ENCODE results near the gene SMPD4. TPM values are rescaled to one million over a fixed set of nuclear protein-coding genes. Genes with fewer than 3 reads are reported as not detected.
A peak's percentile ranks its signal among the peaks of the same experiment; 100 is the strongest.
"Not testable (repeated sequence)": the region's sequence is repeated elsewhere in the genome, so short reads cannot be mapped to it uniquely, and the experiment has no call there.

SMPD4 gene
- polyA plus RNA-seq, 3 donors from 2014 or later, result 15.6 to 39.6 (median 21.2) TPM

- Mint-ChIP-seq H3K4me3 (peak within 1 kb of the TSS; percentile 85 to 92 (median 89)), H3K4me1 (peaks cover 25 to 33% of the 10 kb centered on the region in 2 donors), H3K27ac (peak within 1 kb of the TSS; percentile 85 to 97 (median 92)), H3K27me3 (ENCODE audit: low read depth in 3 of 3) (peaks cover 4 to 10% (median 5%) of the 10 kb centered on the region in 3 donors)
- not testable (repeated sequence) for H3K36me3 Mint-ChIP-seq, H3K9me3 Mint-ChIP-seq
- peak; percentile 91 to 93 (median 92) for DNase-seq
Observed at GRCh38 chr2:130181880-130182682, 679 bp upstream of the SMPD4 start, which contains the start of gene MZT2B. Gene MZT2B, plus strand, starts transcription at chr2:130182262. Its CDS starts 21 bp downstream, at chr2:130182283.

GRCh38 chr2:130180404-130181324, 738 bp downstream of the SMPD4 start:
- H3K27ac Mint-ChIP-seq, result peak overlapping the region; percentile 85 to 97 (median 90)
- H3K36me3 Mint-ChIP-seq, H3K9me3 Mint-ChIP-seq, DNase-seq: not testable (repeated sequence)
- H3K27me3 Mint-ChIP-seq (ENCODE audit: low read depth in 3 of 3), result peaks cover 4 to 10% (median 5%) of the 10 kb centered on the region in 3 donors
- H3K4me1 Mint-ChIP-seq, result peaks cover 25 to 30% of the 10 kb centered on the region in 2 donors
- peak overlapping the region; percentile 85 to 92 (median 89) for H3K4me3 Mint-ChIP-seq

GRCh38 chr2:130174866-130175265, 6.5 kb downstream of the SMPD4 start:
- peaks cover 0 to 12% (median 8%) of the 10 kb centered on the region in 3 donors for H3K36me3 Mint-ChIP-seq
- H3K4me3 Mint-ChIP-seq; H3K9me3 Mint-ChIP-seq; H3K4me1 Mint-ChIP-seq; H3K27ac Mint-ChIP-seq; DNase-seq; H3K27me3 Mint-ChIP-seq (ENCODE audit: low read depth in 3 of 3): not testable (repeated sequence)

GRCh38 chr2:130169896-130170295, 11.5 kb downstream of the SMPD4 start:
- H3K4me1 Mint-ChIP-seq, result peaks cover 0 to 7% of the 10 kb centered on the region in 2 donors
- H3K27ac Mint-ChIP-seq, result no peak overlapping the region
- peaks cover 4 to 19% (median 11%) of the 10 kb centered on the region in 3 donors for H3K36me3 Mint-ChIP-seq
- no peak overlapping the region for H3K4me3 Mint-ChIP-seq
- peaks cover 0 to 3% (median 2%) of the 10 kb centered on the region in 3 donors for H3K27me3 Mint-ChIP-seq (ENCODE audit: low read depth in 3 of 3)
- H3K9me3 Mint-ChIP-seq, result no peaks in the 10 kb centered on the region
- no peak for DNase-seq

GRCh38 chr2:130169163-130169562, 12.2 kb downstream of the SMPD4 start:
- not testable (repeated sequence) for DNase-seq; H3K9me3 Mint-ChIP-seq; H3K4me1 Mint-ChIP-seq; H3K27me3 Mint-ChIP-seq (ENCODE audit: low read depth in 3 of 3)
- peaks cover 4 to 25% (median 11%) of the 10 kb centered on the region in 3 donors for H3K36me3 Mint-ChIP-seq
- peak overlapping the region in 1 of 5 donors; percentile 51 for H3K4me3 Mint-ChIP-seq
- peak overlapping the region in 2 of 6 donors; percentile 48 to 49 for H3K27ac Mint-ChIP-seq

- H3K4me1 Mint-ChIP-seq; H3K4me3 Mint-ChIP-seq; H3K27ac Mint-ChIP-seq; DNase-seq; H3K27me3 Mint-ChIP-seq (ENCODE audit: low read depth in 3 of 3); H3K9me3 Mint-ChIP-seq: not testable (repeated sequence)
- peaks cover 4 to 27% (median 11%) of the 10 kb centered on the region in 3 donors for H3K36me3 Mint-ChIP-seq
Observed at GRCh38 chr2:130166611-130167010, 14.8 kb downstream of the SMPD4 start.

- peaks cover 4 to 24% (median 11%) of the 10 kb centered on the region in 3 donors for H3K36me3 Mint-ChIP-seq
- peaks cover 0 to 3% (median 0%) of the 10 kb centered on the region in 3 donors for H3K27me3 Mint-ChIP-seq (ENCODE audit: low read depth in 3 of 3)
- H3K4me3 Mint-ChIP-seq, result no peak overlapping the region
- DNase-seq, result no peak
- H3K27ac Mint-ChIP-seq, result no peak overlapping the region
- H3K9me3 Mint-ChIP-seq, result no peaks in the 10 kb centered on the region
- H3K4me1 Mint-ChIP-seq, result peaks cover 0 to 7% of the 10 kb centered on the region in 2 donors
Observed at GRCh38 chr2:130165293-130166016, 15.9 kb downstream of the SMPD4 start.

- peaks cover 0 to 5% (median 2%) of the 10 kb centered on the region in 3 donors for H3K27me3 Mint-ChIP-seq (ENCODE audit: low read depth in 3 of 3)
- peaks cover 15% of the 10 kb centered on the region in 2 donors for H3K4me1 Mint-ChIP-seq
- H3K4me3 Mint-ChIP-seq, result no peak overlapping the region
- peaks cover 0 to 21% (median 8%) of the 10 kb centered on the region in 3 donors for H3K36me3 Mint-ChIP-seq
- no peak for DNase-seq
- no peaks in the 10 kb centered on the region for H3K9me3 Mint-ChIP-seq
- no peak overlapping the region for H3K27ac Mint-ChIP-seq
Observed at GRCh38 chr2:130162968-130163367, 18.4 kb downstream of the SMPD4 start.

GRCh38 chr2:130162486-130162885, 18.9 kb downstream of the SMPD4 start:
- H3K27me3 Mint-ChIP-seq (ENCODE audit: low read depth in 3 of 3); H3K27ac Mint-ChIP-seq; H3K9me3 Mint-ChIP-seq; H3K4me3 Mint-ChIP-seq; DNase-seq: not testable (repeated sequence)
- Mint-ChIP-seq H3K36me3 (peaks cover 0 to 18% (median 8%) of the 10 kb centered on the region in 3 donors), H3K4me1 (peaks cover 20% of the 10 kb centered on the region in 2 donors)

- H3K4me3 Mint-ChIP-seq; H3K27me3 Mint-ChIP-seq (ENCODE audit: low read depth in 3 of 3); H3K9me3 Mint-ChIP-seq; H3K36me3 Mint-ChIP-seq; DNase-seq: not testable (repeated sequence)
- Mint-ChIP-seq H3K4me1 (peaks cover 22% of the 10 kb centered on the region in 2 donors), H3K27ac (peak overlapping the region in 1 of 6 donors; percentile 58)
Observed at GRCh38 chr2:130160838-130161705, 20.3 kb downstream of the SMPD4 start.

GRCh38 chr2:130160131-130160530, 21.3 kb downstream of the SMPD4 start:
- H3K27ac Mint-ChIP-seq, result peak overlapping the region in 1 of 6 donors; percentile 49

GRCh38 chr2:130159376-130159775, 22.0 kb downstream of the SMPD4 start:
- not testable (repeated sequence) for H3K27me3 Mint-ChIP-seq (ENCODE audit: low read depth in 3 of 3); DNase-seq; H3K27ac Mint-ChIP-seq; H3K9me3 Mint-ChIP-seq; H3K36me3 Mint-ChIP-seq; H3K4me3 Mint-ChIP-seq
- peaks cover 22% of the 10 kb centered on the region in 2 donors for H3K4me1 Mint-ChIP-seq

More at GRCh38 chr2:130160131-130160530, 21.3 kb downstream of the SMPD4 start:
- Mint-ChIP-seq H3K4me1 (peaks cover 22% of the 10 kb centered on the region in 2 donors), H3K9me3 (no peaks in the 10 kb centered on the region), H3K36me3 (peaks cover 0 to 7% (median 0%) of the 10 kb centered on the region in 3 donors), H3K4me3 (no peak overlapping the region), H3K27me3 (ENCODE audit: low read depth in 3 of 3) (peaks cover 0 to 5% (median 4%) of the 10 kb centered on the region in 3 donors)
- no peak for DNase-seq
